Mesendoderm (in vitro differentiated cells): ENCODE measurements around the gene CFAP157.

Experiments
- DNase-seq: peaks from one replicate; pipeline ENCODE4 v3.0.0; 2013
- H2AK5ac ChIP-seq: 2 replicates; pipeline ENCODE4 v1.6.1; 2013; ENCODE audit warnings: low read length, inconsistent platforms
- H2BK120ac ChIP-seq: 2 replicates; pipeline ENCODE4 v1.6.1; 2013; ENCODE audit warnings: low read depth, mild to moderate bottlenecking, low read length, moderate library complexity, mixed read lengths
- H2BK15ac ChIP-seq: replicated peaks from 2 replicates; pipeline ENCODE4 v1.6.1; 2013; ENCODE audit warnings: low read depth, mild to moderate bottlenecking, moderate library complexity
- H2BK5ac ChIP-seq: 2 replicates; pipeline ENCODE4 v1.6.1; 2013; ENCODE audit warnings: low read length, inconsistent platforms
- H3K18ac ChIP-seq: 2 replicates; pipeline ENCODE4 v1.6.1; 2013; ENCODE audit warnings: mild to moderate bottlenecking, low read length, mixed read lengths
- H3K23ac ChIP-seq: one replicate; pipeline ENCODE4 v1.6.1; 2013; ENCODE audit warnings: low read length
- H3K27ac ChIP-seq: 2 replicates; pipeline ENCODE4 v1.5.1; 2013; ENCODE audit warnings: low read depth, mild to moderate bottlenecking, inconsistent platforms, low read length, moderate library complexity
- H3K27me3 ChIP-seq: 2 replicates; pipeline ENCODE4 v1.6.1; 2013; ENCODE audit warnings: low read length, control low read depth, mild to moderate bottlenecking, inconsistent platforms; ENCODE audit not compliant: insufficient read depth, poor library complexity
- H3K36me3 ChIP-seq: 2 replicates; pipeline ENCODE4 v1.6.1; 2013; ENCODE audit warnings: low read length, inconsistent platforms; ENCODE audit not compliant: control insufficient read depth, insufficient read depth
- H3K4ac ChIP-seq: one replicate; pipeline ENCODE4 v1.6.1; 2013; ENCODE audit warnings: low read depth, mild to moderate bottlenecking, low read length, moderate library complexity
- H3K4me1 ChIP-seq: 2 replicates; pipeline ENCODE4 v1.6.1; 2013; ENCODE audit warnings: low read depth, low read length, inconsistent platforms; ENCODE audit not compliant: control insufficient read depth
- H3K4me2 ChIP-seq: 2 replicates; pipeline ENCODE4 v1.6.1; 2013; ENCODE audit warnings: low read length
- H3K4me3 ChIP-seq: 2 replicates; pipeline ENCODE4 v1.5.1; 2013; ENCODE audit warnings: mild to moderate bottlenecking, low read length
- H3K56ac ChIP-seq: one replicate; pipeline ENCODE4 v1.6.1; 2013; ENCODE audit warnings: low read length
- H3K79me1 ChIP-seq: 2 replicates; pipeline ENCODE4 v1.6.1; 2013; ENCODE audit warnings: low read length, inconsistent platforms
- H3K79me2 ChIP-seq: 2 replicates; pipeline ENCODE4 v1.6.1; 2013; ENCODE audit warnings: mild to moderate bottlenecking, low read length; ENCODE audit not compliant: control insufficient read depth, insufficient read depth
- H3K9ac ChIP-seq: 2 replicates; pipeline ENCODE4 v1.6.1; 2013; ENCODE audit warnings: low read length, inconsistent platforms
- H4K5ac ChIP-seq: one replicate; pipeline ENCODE4 v1.6.1; 2013; ENCODE audit warnings: low read length
- H4K8ac ChIP-seq: one replicate; pipeline ENCODE4 v1.6.1; 2013; ENCODE audit warnings: low read depth, mild to moderate bottlenecking, control low read depth, low read length, moderate library complexity
- WGBS: extraction: QIAGEN DNeasy Blood & Tissue Kit; methylation state at CpG from one replicate; pipeline ENCODE4 v1.1.7; 2013; ENCODE audit warnings: low lambda C conversion rate, missing lambda C conversion rate; ENCODE audit not compliant: insufficient coverage; ENCODE audit errors: extremely low coverage; 5-methylcytosine and 5-hydroxymethylcytosine counted together

Gene CFAP157

DNA sequence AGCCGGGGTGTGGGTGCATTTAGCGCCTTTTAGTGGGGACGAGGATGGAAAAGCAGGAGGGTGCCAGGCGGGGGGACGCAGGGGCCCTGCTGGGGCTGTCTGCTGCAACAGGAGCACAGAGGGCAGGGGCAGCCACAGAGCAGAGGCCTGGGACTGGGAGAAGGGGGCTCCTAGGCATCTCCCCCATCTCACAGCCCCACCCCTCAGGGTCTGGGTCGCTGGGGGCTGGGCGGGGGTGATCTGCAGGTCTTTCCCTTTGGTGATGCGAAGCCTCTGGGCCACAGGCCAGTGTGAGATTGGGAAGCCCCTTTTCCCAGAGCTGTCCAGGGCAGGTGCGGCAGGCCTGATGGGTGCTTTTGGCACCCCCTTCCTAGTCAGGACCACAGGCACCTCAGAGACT, 23.5 kb downstream of the CFAP157 start:
- Histone ChIP-seq H4K8ac (no peak overlapping the region), H2BK120ac (no peak overlapping the region), H2BK15ac (no peak overlapping the region), H3K4me1 (no peaks in the 10 kb centered on the region), H3K4ac (no peak overlapping the region), H3K4me2 (no peak overlapping the region), H3K27me3 (no peaks in the 10 kb centered on the region), H2BK5ac (no peak overlapping the region), H3K79me1 (no peaks in the 10 kb centered on the region), H2AK5ac (no peak overlapping the region), H3K36me3 (no peaks in the 10 kb centered on the region), H3K9ac (no peak overlapping the region), H3K27ac (no peak overlapping the region), H4K5ac (no peak overlapping the region), H3K4me3 (no peak overlapping the region), H3K79me2 (no peaks in the 10 kb centered on the region), H3K18ac (no peak overlapping the region), H3K23ac (no peak overlapping the region), H3K56ac (no peak overlapping the region)
- no peak for DNase-seq
- no CpG with 5 or more reads among the region's 9 CpGs for WGBS

DNA sequence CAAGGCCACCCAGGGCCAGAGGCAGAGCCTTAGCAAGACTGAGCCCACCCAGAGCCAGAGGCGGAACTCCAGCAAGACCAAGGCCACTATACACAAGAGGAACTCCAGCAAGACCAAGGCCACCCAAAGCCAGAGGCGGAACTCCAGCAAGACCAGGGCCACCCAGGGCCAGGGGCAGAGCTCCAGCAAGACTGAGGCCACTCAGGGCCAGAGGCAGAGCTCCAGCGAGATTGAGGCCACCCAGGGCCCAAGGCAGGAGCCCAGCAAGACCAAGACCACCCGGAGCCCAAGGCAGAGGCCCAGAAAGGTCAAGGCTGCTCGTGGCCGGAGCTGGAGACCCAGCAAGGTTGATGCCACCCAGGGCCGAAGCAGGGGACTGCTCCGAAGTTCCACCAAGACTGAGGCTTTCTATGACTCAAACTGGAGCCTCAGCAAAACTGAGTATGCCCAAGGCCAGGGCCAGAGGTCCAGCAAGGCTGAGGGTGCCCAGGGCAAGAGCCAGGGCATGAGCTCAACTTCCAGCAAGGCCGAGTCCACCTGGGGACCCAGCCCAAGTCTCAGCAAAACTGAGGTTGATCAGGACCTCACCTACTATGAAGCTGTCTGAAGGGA, 24.1 kb downstream of the CFAP157 start:
- no peak for DNase-seq
- no peak overlapping the region for H3K4ac ChIP-seq
- no peak overlapping the region for H3K4me2 ChIP-seq
- H3K9ac ChIP-seq: no peak overlapping the region
- H3K4me3 ChIP-seq: no peak overlapping the region
- H3K4me1 ChIP-seq: no peaks in the 10 kb centered on the region
- no CpG with 5 or more reads among the region's 9 CpGs for WGBS
- no peak overlapping the region for H2BK120ac ChIP-seq
- H3K27me3 ChIP-seq: no peaks in the 10 kb centered on the region
- no peak overlapping the region for H3K18ac ChIP-seq
- H2BK15ac ChIP-seq: no peak overlapping the region
- H4K8ac ChIP-seq: no peak overlapping the region
- H3K23ac ChIP-seq: no peak overlapping the region
- no peak overlapping the region for H4K5ac ChIP-seq
- H3K56ac ChIP-seq: no peak overlapping the region
- no peak overlapping the region for H3K27ac ChIP-seq
- H2BK5ac ChIP-seq: no peak overlapping the region
- no peaks in the 10 kb centered on the region for H3K36me3 ChIP-seq
- no peaks in the 10 kb centered on the region for H3K79me2 ChIP-seq
- no peak overlapping the region for H2AK5ac ChIP-seq
- H3K79me1 ChIP-seq: no peaks in the 10 kb centered on the region

DNA sequence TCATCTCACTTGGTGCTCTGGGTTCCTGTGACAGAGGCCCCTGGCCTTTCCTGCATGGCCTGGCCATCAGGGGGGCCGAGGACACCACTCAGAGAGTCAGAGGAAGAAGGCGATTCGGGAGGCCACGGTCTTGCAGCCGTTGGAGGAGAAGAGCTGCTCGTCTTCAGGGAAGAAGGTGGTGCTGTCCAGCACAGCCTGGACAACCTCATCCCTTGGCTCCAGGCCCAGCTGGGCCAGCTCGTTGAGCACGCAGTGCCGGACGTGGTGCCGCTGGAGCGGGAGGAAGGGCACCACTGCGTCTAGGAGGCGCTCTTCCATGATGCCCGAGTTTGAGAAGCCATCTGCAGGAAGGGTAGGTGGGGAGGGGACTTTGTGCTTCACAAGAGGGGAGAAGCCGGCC, 25.1 kb downstream of the CFAP157 start:
- H3K27ac ChIP-seq: no peak overlapping the region
- H4K8ac ChIP-seq: no peak overlapping the region
- H3K79me2 ChIP-seq: no peaks in the 10 kb centered on the region
- H3K4me2 ChIP-seq: no peak overlapping the region
- no peak overlapping the region for H3K9ac ChIP-seq
- no peak overlapping the region for H3K4me3 ChIP-seq
- no peak overlapping the region for H2BK15ac ChIP-seq
- no peak overlapping the region for H2BK5ac ChIP-seq
- H3K27me3 ChIP-seq: no peaks in the 10 kb centered on the region
- WGBS: no CpG with 5 or more reads among the region's 16 CpGs
- H3K4ac ChIP-seq: no peak overlapping the region
- no peaks in the 10 kb centered on the region for H3K79me1 ChIP-seq
- H2AK5ac ChIP-seq: no peak overlapping the region
- no peak overlapping the region for H2BK120ac ChIP-seq
- H4K5ac ChIP-seq: no peak overlapping the region
- no peak for DNase-seq
- H3K56ac ChIP-seq: no peak overlapping the region
- H3K36me3 ChIP-seq: no peaks in the 10 kb centered on the region
- no peaks in the 10 kb centered on the region for H3K4me1 ChIP-seq
- H3K23ac ChIP-seq: no peak overlapping the region
- H3K18ac ChIP-seq: no peak overlapping the region

DNA sequence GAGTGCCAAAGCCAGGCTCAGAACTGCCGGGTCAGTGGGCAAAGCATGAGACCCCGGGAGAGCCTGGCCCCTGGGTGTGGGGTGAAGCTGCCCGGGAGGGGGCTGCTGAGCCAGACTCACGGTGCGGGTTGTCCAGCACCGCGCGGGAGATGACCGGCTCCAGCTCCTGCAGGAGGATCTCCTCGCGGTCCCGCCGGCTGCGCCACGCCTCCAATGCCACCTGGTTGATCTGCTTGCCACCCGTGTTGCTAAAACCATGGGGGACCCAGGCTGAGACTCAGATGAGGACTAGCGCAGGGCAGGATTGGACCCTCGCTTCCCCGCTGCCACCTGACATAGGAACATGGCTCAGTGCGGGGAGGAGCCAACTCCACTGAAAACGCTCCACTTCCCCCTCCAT, 25.7 kb downstream of the CFAP157 start:
- WGBS: no CpG with 5 or more reads among the region's 21 CpGs
- H4K8ac ChIP-seq: no peak overlapping the region

DNA sequence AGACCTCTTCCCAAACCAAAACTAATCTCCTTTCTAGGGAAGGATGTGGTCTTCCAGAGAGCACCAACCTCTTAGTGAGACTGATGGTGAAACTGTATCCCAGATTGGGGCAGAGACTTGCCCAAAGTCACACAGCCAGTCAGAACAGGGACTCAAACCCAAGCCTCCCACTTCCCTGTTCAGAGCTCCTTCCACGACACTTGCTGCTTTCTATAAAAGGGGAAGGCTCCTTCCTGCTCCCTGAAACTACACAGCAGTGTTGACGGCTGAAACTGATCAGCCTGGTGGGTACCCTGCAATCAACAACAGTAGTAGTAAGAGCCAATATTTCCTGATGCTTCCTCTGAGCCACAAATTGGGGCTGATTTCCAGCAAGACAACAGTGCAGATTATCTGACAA, 26.8 kb downstream of the CFAP157 start:
- Histone ChIP-seq H3K4ac (no peak overlapping the region), H3K79me2 (no peaks in the 10 kb centered on the region), H4K5ac (no peak overlapping the region), H3K27ac (no peak overlapping the region), H3K4me2 (no peak overlapping the region), H3K36me3 (no peaks in the 10 kb centered on the region), H2BK120ac (no peak overlapping the region), H3K27me3 (no peaks in the 10 kb centered on the region), H3K23ac (no peak overlapping the region), H2AK5ac (no peak overlapping the region), H2BK5ac (no peak overlapping the region), H3K56ac (no peak overlapping the region), H3K9ac (no peak overlapping the region), H3K4me1 (no peaks in the 10 kb centered on the region), H4K8ac (no peak overlapping the region), H2BK15ac (no peak overlapping the region), H3K18ac (no peak overlapping the region), H3K4me3 (no peak overlapping the region), H3K79me1 (no peaks in the 10 kb centered on the region)
- DNase-seq: no peak
- no CpG with 5 or more reads among the region's 2 CpGs for WGBS

More for the DNA sequence above, 25.7 kb downstream of the CFAP157 start:
- no peaks in the 10 kb centered on the region for H3K79me2 ChIP-seq
- no peak overlapping the region for H3K23ac ChIP-seq
- H3K4me3 ChIP-seq: no peak overlapping the region
- no peak overlapping the region for H3K4me2 ChIP-seq
- no peaks in the 10 kb centered on the region for H3K36me3 ChIP-seq
- no peak overlapping the region for H2BK5ac ChIP-seq
- H3K4me1 ChIP-seq: no peaks in the 10 kb centered on the region
- no peaks in the 10 kb centered on the region for H3K27me3 ChIP-seq
- H3K18ac ChIP-seq: no peak overlapping the region
- H3K79me1 ChIP-seq: no peaks in the 10 kb centered on the region
- no peak overlapping the region for H3K4ac ChIP-seq
- H2BK120ac ChIP-seq: no peak overlapping the region
- H3K56ac ChIP-seq: no peak overlapping the region
- no peak overlapping the region for H2AK5ac ChIP-seq
- no peak overlapping the region for H3K27ac ChIP-seq
- H3K9ac ChIP-seq: no peak overlapping the region
- DNase-seq: no peak
- H2BK15ac ChIP-seq: no peak overlapping the region
- no peak overlapping the region for H4K5ac ChIP-seq

DNA sequence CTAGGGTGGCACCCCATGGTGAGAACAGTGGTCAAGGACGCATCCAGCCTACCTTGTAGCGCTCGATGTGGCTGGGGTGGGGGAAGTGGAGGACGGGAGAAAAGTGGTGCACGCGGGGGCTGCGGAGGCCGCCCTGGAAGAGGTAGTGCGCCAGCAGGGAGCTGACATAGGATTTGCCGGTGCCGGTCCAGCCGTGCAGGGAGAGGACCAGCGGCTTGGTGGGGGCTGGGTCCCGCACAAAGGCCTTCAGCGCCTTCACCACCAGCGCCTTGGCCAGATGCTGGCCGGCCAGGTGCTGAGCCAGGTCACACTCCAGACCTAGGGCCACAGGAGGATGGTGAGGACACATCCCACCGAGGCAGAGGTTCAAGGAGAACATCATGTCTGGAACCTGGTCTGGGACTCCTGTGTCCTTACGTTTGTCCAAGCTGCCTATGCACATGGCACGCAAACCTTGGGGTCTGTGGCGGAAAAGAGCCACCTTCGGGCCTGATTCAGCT, 27.5 kb downstream of the CFAP157 start:
- Histone ChIP-seq H3K27me3 (no peaks in the 10 kb centered on the region), H2BK15ac (no peak overlapping the region), H3K4ac (no peak overlapping the region), H4K5ac (no peak overlapping the region), H4K8ac (no peak overlapping the region), H3K4me1 (no peaks in the 10 kb centered on the region), H3K79me2 (no peaks in the 10 kb centered on the region), H3K23ac (no peak overlapping the region), H3K36me3 (no peaks in the 10 kb centered on the region), H3K4me2 (peak overlapping the region; percentile 6), H3K9ac (peak overlapping the region; percentile 39), H3K18ac (no peak overlapping the region), H2BK120ac (no peak overlapping the region), H2BK5ac (no peak overlapping the region), H3K27ac (no peak overlapping the region), H2AK5ac (peak overlapping the region; percentile 29), H3K4me3 (no peak overlapping the region), H3K56ac (peak overlapping the region; percentile 36), H3K79me1 (no peaks in the 10 kb centered on the region)
- no CpG with 5 or more reads among the region's 22 CpGs for WGBS
- no peak for DNase-seq
